AG04449 (cell line): ENCODE data around the gene THRB.

Experiments
- CTCF ChIA-PET: fragments of 350-600 bp; formaldehyde crosslinking; extraction: SDS; loops from one replicate; lab custom pipeline; 2021; ENCODE audit warnings: antibody characterized with exemption; lab: Yijun Ruan, JAX
- POLR2A ChIA-PET: fragments of 400-600, 350-600 bp; formaldehyde crosslinking; extraction: SDS; loops from one replicate; lab custom pipeline; 2020; ENCODE audit warnings: antibody characterized with exemption, inconsistent platforms; lab: Yijun Ruan, JAX
- DNase-seq: peaks from one replicate; pipeline ENCODE4 v3.0.0-alpha.2; 2010; ENCODE audit warnings: low read depth, low spot score
- H3K4me3 ChIP-seq: 2 replicates; pipeline ENCODE4 v1.5.1; 2011; ENCODE audit warnings: low read depth, mild to moderate bottlenecking, control low read depth, low read length
- CTCF ChIP-seq: IDR thresholded peaks from one replicate; pipeline ENCODE4 v1.5.1; 2011; ENCODE audit warnings: mild to moderate bottlenecking, moderate library complexity, low read length, control low read depth, inconsistent platforms; ENCODE audit not compliant: insufficient read depth; ENCODE audit errors: missing control alignments

THRB gene

GRCh38 chr3:24479816-24480215 is 14.8 kb downstream of the THRB start:
- CTCF ChIA-PET, result no interaction called here
- POLR2A ChIA-PET, result no interaction called here
- no peak for TF ChIP-seq CTCF

GRCh38 chr3:24476871-24477656 is 17.6 kb downstream of the THRB start:
- CTCF ChIA-PET, result no interaction called here
- POLR2A ChIA-PET, result no interaction called here
- no peak for TF ChIP-seq CTCF
- DNase-seq, result no peak
- no peak overlapping the region for H3K4me3 ChIP-seq

More at GRCh38 chr3:24479816-24480215, 14.8 kb downstream of the THRB start:
- DNase-seq, result no peak
- H3K4me3 ChIP-seq, result no peak overlapping the region

- no peak overlapping the region for H3K4me3 ChIP-seq
- no peak for DNase-seq
- no peak for TF ChIP-seq CTCF
- CTCF ChIA-PET, result no interaction called here
- POLR2A ChIA-PET, result no interaction called here
Measured at GRCh38 chr3:24475925-24476324, 18.7 kb downstream of the THRB start.

GRCh38 chr3:24474862-24475261 is 19.8 kb downstream of the THRB start:
- H3K4me3 ChIP-seq, result no peak overlapping the region
- DNase-seq, result no peak
- POLR2A ChIA-PET, result no interaction called here
- TF ChIP-seq CTCF, result no peak
- CTCF ChIA-PET, result no interaction called here

GRCh38 chr3:24472358-24472757 is 22.3 kb downstream of the THRB start:
- TF ChIP-seq CTCF, result no peak
- DNase-seq, result no peak
- ChIA-PET CTCF (no interaction called here), POLR2A (no interaction called here)
- no peak overlapping the region for H3K4me3 ChIP-seq

GRCh38 chr3:24471486-24471885 is 23.2 kb downstream of the THRB start:
- no peak for TF ChIP-seq CTCF
- POLR2A ChIA-PET, result no interaction called here
- no peak for DNase-seq
- H3K4me3 ChIP-seq, result no peak overlapping the region
- CTCF ChIA-PET, result no interaction called here
